K562 (cell line): Measurements from ENCODE around the gene ECM1. TPM values are rescaled to one million over a fixed set of nuclear protein-coding genes. Genes with fewer than 3 reads are reported as not detected.

Experiments used
- ATAC-seq: fragments of 200-7000 bp; cut with Tn5 transposase; 3 replicates; pipeline ENCODE4 v1.9.1; 2020; ENCODE audit warnings: moderate library complexity
- BruUV-seq: library from RNA; stranded (reverse); fragments of 400-500 nt; replicated peaks from 2 replicates; lab custom pipeline; 2021; lab: Mats Ljungman, UMichigan
- CTCF ChIA-PET: fragments of 300-600 bp; formaldehyde crosslinking; extraction: SDS; loops from one replicate; lab custom pipeline; 2021; ENCODE audit warnings: low intra/inter-chr PET ratio; lab: Yijun Ruan, JAX
- POLR2A ChIA-PET: fragments of 300-600, 350-650 bp; sonication (Branson Sonifier 250); formaldehyde crosslinking; extraction: SDS; loops from one replicate; lab custom pipeline; 2021; ENCODE audit warnings: antibody characterized with exemption, inconsistent platforms; lab: Yijun Ruan, JAX
- DNase-seq, 4 experiments: peaks; one replicate each; pipeline versions ENCODE4 v3.0.0 to v3.0.0-alpha.2; 2011 to 2018; ENCODE audit warnings: low spot score in 3 of 4, mixed read lengths in 3 of 4; ENCODE audit errors: extremely low read depth in 1 of 4
- FAIRE-seq: peaks from 2 replicates; lab custom pipeline; 2011; peaks lifted over from hg19 to GRCh38; lab: Jason Lieb, UNC
- H2AFZ ChIP-seq: 2 replicates; pipeline ENCODE4 v1.6.0; 2011; ENCODE audit warnings: low read depth, low read length, control low read depth, inconsistent platforms
- H3K27ac ChIP-seq: fragments of 200-600 bp; 3 replicates; pipeline ENCODE4 v1.8.0; 2011; ENCODE audit warnings: low read depth, mild to moderate bottlenecking, control low read depth, inconsistent platforms, low read length, moderate library complexity, mixed read lengths; ENCODE audit errors: extremely low read depth
- H3K27me3 ChIP-seq, 2 experiments: fragments of 300-600 bp in 1 of 2; 2 replicates in 1 of 2; 3 replicates in 1 of 2; pipeline versions ENCODE4 v1.6.0 to v1.8.0; 2011; ENCODE audit warnings: inconsistent platforms in 2 of 2, low read length in 2 of 2, mild to moderate bottlenecking in 1 of 2, mixed read lengths in 1 of 2, moderate library complexity in 1 of 2; ENCODE audit not compliant: control insufficient read depth in 2 of 2, insufficient read depth in 2 of 2
- H3K36me3 ChIP-seq: fragments of 300-600 bp; 3 replicates; pipeline ENCODE4 v1.8.0; 2011; ENCODE audit warnings: mild to moderate bottlenecking, low read length, inconsistent platforms; ENCODE audit not compliant: control insufficient read depth, insufficient read depth
- H3K4me1 ChIP-seq, 2 experiments: fragments of 200-600 bp in 1 of 2; replicated peaks in 1 of 2; 2 replicates in 1 of 2; 3 replicates in 1 of 2; pipeline versions ENCODE4 v1.5.1 to v1.8.0; 2011; ENCODE audit warnings: inconsistent platforms in 2 of 2, low read length in 2 of 2, mild to moderate bottlenecking in 1 of 2, mixed read lengths in 1 of 2, moderate library complexity in 1 of 2; ENCODE audit not compliant: control insufficient read depth in 2 of 2, insufficient read depth in 2 of 2
- H3K4me2 ChIP-seq: 2 replicates; pipeline ENCODE4 v1.6.1; 2011; ENCODE audit warnings: low read length, control low read depth, inconsistent platforms, mixed read lengths; ENCODE audit not compliant: insufficient read depth
- H3K4me3 ChIP-seq: fragments of 200-600 bp; sonication (generic), shearing (Covaris generic); 2 replicates; pipeline ENCODE4 v1.5.1; 2016; ENCODE audit warnings: control low read depth, inconsistent platforms
- H3K79me2 ChIP-seq: fragments of 200-600 bp; 3 replicates; pipeline ENCODE4 v1.8.0; 2011; ENCODE audit warnings: low read length, inconsistent platforms; ENCODE audit not compliant: control insufficient read depth, insufficient read depth
- H3K9ac ChIP-seq, 2 experiments: 2 replicates each; pipeline versions ENCODE4 v1.6.0 to v1.6.1; 2011; ENCODE audit warnings: low read depth in 2 of 2, low read length in 2 of 2, control low read depth in 1 of 2, inconsistent platforms in 1 of 2, mild to moderate bottlenecking in 1 of 2, mixed read lengths in 1 of 2; ENCODE audit not compliant: insufficient read depth in 1 of 2
- H3K9me1 ChIP-seq: one replicate; pipeline ENCODE4 v1.6.0; 2011; ENCODE audit warnings: inconsistent platforms, mild to moderate bottlenecking, low read length, moderate library complexity; ENCODE audit not compliant: control insufficient read depth, insufficient read depth
- H3K9me3 ChIP-seq: replicated peaks from 2 replicates; pipeline ENCODE4 v1.5.1; 2011; ENCODE audit warnings: low read depth, low read length, inconsistent platforms; ENCODE audit not compliant: control insufficient read depth, insufficient read depth
- H4K20me1 ChIP-seq: replicated peaks from 2 replicates; pipeline ENCODE4 v1.6.1; 2011; ENCODE audit warnings: low read length, inconsistent platforms, mixed read lengths; ENCODE audit not compliant: control insufficient read depth, insufficient read depth
- ETS1 ChIP-seq: conservative IDR thresholded peaks from 2 replicates; pipeline ENCODE4 v1.6.1; 2011; ENCODE audit warnings: low read depth, mild to moderate bottlenecking, low read length; ENCODE audit not compliant: control insufficient read depth
- HNRNPL ChIP-seq: fragments of 200-400 bp; formaldehyde crosslinking; IDR thresholded peaks from 2 replicates; pipeline ENCODE4 v1.6.1; 2017; ENCODE audit warnings: low read depth, mild to moderate bottlenecking, low read length
- LARP7 ChIP-seq: fragments of 450-650 bp; IDR thresholded peaks from 2 replicates; pipeline ENCODE4 v1.6.1; 2016
- NFE2L1 ChIP-seq: fragments of 450-650 bp; IDR thresholded peaks from 2 replicates; pipeline ENCODE4 v1.6.1; 2016; ENCODE audit warnings: missing genetic modification characterization, low read depth, mild to moderate bottlenecking, missing compliant biosample characterization, moderate library complexity, borderline replicate concordance
- POLR2AphosphoS5 ChIP-seq: IDR thresholded peaks from 2 replicates; pipeline ENCODE4 v1.6.1; 2011; ENCODE audit warnings: mild to moderate bottlenecking, low read depth, low read length, moderate library complexity; ENCODE audit not compliant: control insufficient read depth, insufficient read depth
- POLR2G ChIP-seq: fragments of 200-400 bp; formaldehyde crosslinking; IDR thresholded peaks from 2 replicates; pipeline ENCODE4 v1.6.1; 2017; ENCODE audit warnings: low read depth, mild to moderate bottlenecking, antibody characterized with exemption, low read length, moderate library complexity
- PURB ChIP-seq: sonication (generic); formaldehyde crosslinking; IDR thresholded peaks from 2 replicates; pipeline ENCODE4 v1.9.0; 2021; ENCODE audit warnings: low read depth, mild to moderate bottlenecking, missing genetic modification reagents
- STAG1 ChIP-seq: sonication (generic); formaldehyde crosslinking; IDR thresholded peaks from 2 replicates; pipeline ENCODE4 v1.5.0; 2020; ENCODE audit warnings: missing genetic modification reagents, borderline replicate concordance
- ZBTB7A ChIP-seq: IDR thresholded peaks from 2 replicates; pipeline ENCODE4 v1.6.1; 2011; ENCODE audit warnings: low read depth, mild to moderate bottlenecking, low read length, moderate library complexity, borderline replicate concordance; ENCODE audit not compliant: control insufficient read depth
- ZNF143 ChIP-seq: sonication (generic); formaldehyde crosslinking; IDR thresholded peaks from 2 replicates; pipeline ENCODE4 v1.9.0; 2022; ENCODE audit warnings: mild to moderate bottlenecking, missing genetic modification reagents
- ZNF146 ChIP-seq: IDR thresholded peaks from one replicate; pipeline ENCODE4 v1.6.1; 2018; ENCODE audit warnings: missing compliant biosample characterization; ENCODE audit not compliant: unreplicated experiment
- WGBS: fragments of 100-300 bp; shearing (Covaris generic); methylation state at CpG from one replicate; pipeline ENCODE4 v1.1.6; 2016; ENCODE audit warnings: low coverage, mixed read lengths; ENCODE audit not compliant: insufficient coverage; ENCODE audit errors: missing lambda C conversion rate; 5-methylcytosine and 5-hydroxymethylcytosine counted together
- in situ Hi-C: fragments of 300-500 bp; cut with MboI; formaldehyde crosslinking; loops from 4 replicates; pipeline ENCODE4 v1.15.0; 2018; ENCODE audit warnings: inconsistent platforms, mixed read lengths
- intact Hi-C: fragments of 100-400 bp; cut with micrococcal nuclease; formaldehyde crosslinking; loops from 2 replicates; pipeline ENCODE4 v1.14.2; 2022
- polyA plus RNA-seq, 8 experiments: library from polyadenylated mRNA; depleted of rRNA in 4 of 8; stranded (reverse) in 5 of 8; unstranded in 3 of 8; fragments of >200 nt; fragmentation: Nextera tagmentation in 2 of 8; fragmentation: Illumina TruSeq in 1 of 8; extraction: Ambion mirVana in 2 of 8; extraction: Trizol in 1 of 8; gene quantifications; 2 replicates each; pipeline versions ENCODE4 v1.2.1 to v1.2.3, GENCODE V29; 2011 to 2014; ENCODE audit warnings: inconsistent platforms in 1 of 8, missing spikeins in 1 of 8
- total RNA-seq, 7 experiments: library from RNA; depleted of rRNA in 6 of 7; stranded (reverse); fragments of >200 nt in 6 of 7; fragmentation: Illumina TruSeq in 2 of 7; extraction: Trizol in 2 of 7; gene quantifications; 2 replicates each; pipeline versions ENCODE4 v1.2.1 to v1.2.3, GENCODE V29; 2011 to 2021; ENCODE audit warnings: low replicate concordance in 1 of 7
- TF ChIP-seq, protein P1 (sequence below): fragments of 250-450 bp; sonication (Bioruptor Pico); IDR thresholded peaks from 2 replicates; pipeline ENCODE4 v1.4.0; 2020; ENCODE audit warnings: mild to moderate bottlenecking

ECM1 gene
- total and polyA plus RNA-seq, 9 of the 15 experiments (the other 6 are each of a cell fraction or from before 2014, with no cell fraction given) = 6.6 to 52.2 (median 12.8) TPM

GRCh38 chr1:150559656-150560010 is 51.7 kb downstream of the ECM1 start:
- Histone ChIP-seq H2AFZ (no peak overlapping the region), H3K4me2 (peak overlapping the region; percentile 36; the same call in 1 of the 2 replicates), H4K20me1 (peaks cover 19% of the 10 kb centered on the region), H3K4me1 (peaks cover 38 to 77% of the 10 kb centered on the region in 2 experiments), H3K27me3 (no peaks in the 10 kb centered on the region), H3K9ac (peak overlapping the region; percentile 4 to 7; a peak in 2 of 4 replicates), H3K79me2 (peaks cover 46% of the 10 kb centered on the region), H3K4me3 (no peak overlapping the region), H3K9me1 (peaks cover 6% of the 10 kb centered on the region), H3K9me3 (no peaks in the 10 kb centered on the region), H3K27ac (no peak overlapping the region), H3K36me3 (peaks cover 82% of the 10 kb centered on the region)
- CTCF ChIA-PET = interaction anchor here (0.6 to 1.3 kb wide), 4 partner anchors 95 to 305 kb away, joined by 3 to 5 read pairs (median 4); no protein-coding TSS in a partner anchor
- no peak for FAIRE-seq
- in situ Hi-C loops (loop anchor here (10.0 kb wide), 1 partner anchor 435 kb away; no protein-coding TSS in a partner anchor), intact Hi-C loops (loop anchor here (1.0 to 5.0 kb wide), 4 partner anchors 74 to 438 kb away; partner anchors contain the start of gene GOLPH3L)
- no TSS peak for BruUV-seq
- no peak for DNase-seq
- 0 out of 2 replicates have a peak, but pooled peaks have one; percentile 11 for TF ChIP-seq ETS1
- no peak for TF ChIP-seq ZNF146 (CRISPR knock-in tag)
- TF ChIP-seq STAG1 = peak; percentile 28; the same call in 1 of the 2 replicates
- TF ChIP-seq PURB (CRISPR knock-in tag) = no peak
- TF ChIP-seq POLR2G = peak; percentile 65
- TF ChIP-seq ZBTB7A = peak; percentile 42; the same call in 1 of the 2 replicates
- TF ChIP-seq, protein P1, sequence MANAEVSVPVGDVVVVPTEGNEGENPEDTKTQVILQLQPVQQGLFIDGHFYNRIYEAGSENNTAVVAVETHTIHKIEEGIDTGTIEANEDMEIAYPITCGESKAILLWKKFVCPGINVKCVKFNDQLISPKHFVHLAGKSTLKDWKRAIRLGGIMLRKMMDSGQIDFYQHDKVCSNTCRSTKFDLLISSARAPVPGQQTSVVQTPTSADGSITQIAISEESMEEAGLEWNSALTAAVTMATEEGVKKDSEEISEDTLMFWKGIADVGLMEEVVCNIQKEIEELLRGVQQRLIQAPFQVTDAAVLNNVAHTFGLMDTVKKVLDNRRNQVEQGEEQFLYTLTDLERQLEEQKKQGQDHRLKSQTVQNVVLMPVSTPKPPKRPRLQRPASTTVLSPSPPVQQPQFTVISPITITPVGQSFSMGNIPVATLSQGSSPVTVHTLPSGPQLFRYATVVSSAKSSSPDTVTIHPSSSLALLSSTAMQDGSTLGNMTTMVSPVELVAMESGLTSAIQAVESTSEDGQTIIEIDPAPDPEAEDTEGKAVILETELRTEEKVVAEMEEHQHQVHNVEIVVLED (CRISPR knock-in tag) = no peak
- TF ChIP-seq ZNF143 = 0 out of 2 replicates have a peak, but pooled peaks have one; percentile 33
- 0 out of 2 replicates have a peak, but pooled peaks have one; percentile 40 for TF ChIP-seq HNRNPL
- no peak for TF ChIP-seq LARP7
- peak; percentile 39; the same call in 1 of the 2 replicates for TF ChIP-seq POLR2AphosphoS5
- no peak for TF ChIP-seq NFE2L1 (tag)
- 61% methylated on average over 9 of the region's 10 CpGs for WGBS
- POLR2A ChIA-PET = interaction anchor here (0.5 to 2.7 kb wide), 12 partner anchors 8 to 468 kb away, joined by 3 to 21 read pairs (median 4); partner anchors contain the start of genes ADAMTSL4 and MINDY1
- ATAC-seq = no peak
